HG03432 (cell line): ENCODE measurements around the gene BBLN.
"Not testable (repeated sequence)": the region's sequence is repeated elsewhere in the genome, so short reads cannot be mapped to it uniquely, and the experiment has no call there.

Experiments
- ATAC-seq: cut with Tn5 transposase; IDR thresholded peaks from one replicate; pipeline ENCODE4 v1.9.1; 2021; ENCODE audit warnings: mild to moderate bottlenecking, moderate library complexity; ENCODE audit not compliant: unreplicated experiment

BBLN gene

DNA sequence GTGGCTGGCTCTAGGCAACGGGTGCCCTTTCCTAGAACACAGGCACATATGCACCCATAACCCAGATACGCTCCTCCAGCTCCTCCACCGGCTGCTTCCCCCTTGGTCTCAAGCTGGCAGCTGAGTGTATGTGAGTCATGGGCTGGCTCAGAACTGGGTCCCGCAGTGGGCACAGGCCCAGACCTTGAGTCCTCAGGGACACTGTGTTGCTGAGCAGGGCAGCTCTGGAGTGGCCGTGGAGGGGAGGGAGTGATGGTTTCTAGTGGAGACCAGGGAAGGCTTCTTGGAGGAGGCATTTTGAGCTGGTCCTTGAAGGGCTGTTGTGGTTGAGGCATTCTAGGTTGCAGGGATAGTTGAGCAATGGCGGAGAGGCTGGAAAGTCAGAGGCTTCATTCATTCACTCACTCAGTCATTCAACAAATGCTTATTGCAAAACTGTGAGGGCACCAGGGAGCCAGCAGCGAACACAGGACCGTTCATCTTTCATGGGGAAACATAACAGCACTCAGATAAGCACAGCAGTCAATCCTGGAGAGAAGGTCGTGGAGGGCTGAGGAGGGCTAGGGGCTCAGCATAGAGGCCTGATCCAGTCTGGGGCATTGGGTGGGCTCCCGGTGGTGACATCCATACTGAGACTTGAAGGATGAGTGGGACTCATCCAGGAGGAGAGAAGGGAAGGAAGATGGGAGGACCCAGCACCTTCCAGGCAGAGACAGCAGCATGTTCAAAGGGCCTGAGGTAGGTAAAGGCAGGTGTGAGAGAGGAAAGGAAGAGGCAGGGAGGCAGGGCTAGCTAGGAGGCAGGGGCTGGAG is 2.4 kb downstream of the BBLN start:
- ATAC-seq, result no peak

DNA sequence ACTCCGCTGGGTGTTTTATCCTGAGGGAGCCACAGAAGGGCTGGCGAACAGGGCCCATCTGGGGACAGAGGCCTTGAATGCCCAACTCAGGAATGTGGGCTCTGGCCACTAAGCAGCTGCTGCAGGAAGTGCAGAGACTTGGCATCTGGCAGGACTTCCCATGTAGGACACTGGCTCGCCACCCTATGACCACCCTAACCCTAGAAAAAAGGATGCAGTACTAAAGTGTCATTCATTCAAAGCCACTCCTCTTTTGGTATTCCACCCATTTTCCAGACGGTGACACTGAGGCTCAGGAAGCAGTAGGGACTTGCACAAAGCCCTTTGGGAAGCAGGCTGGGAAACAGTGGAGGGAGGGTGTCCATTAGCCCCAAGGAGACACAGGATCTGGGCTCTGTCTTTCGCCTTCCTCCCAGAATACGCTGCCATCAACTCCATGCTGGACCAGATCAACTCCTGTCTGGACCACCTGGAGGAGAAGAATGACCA is 3.0 kb downstream of the BBLN start:
- no peak for ATAC-seq

DNA sequence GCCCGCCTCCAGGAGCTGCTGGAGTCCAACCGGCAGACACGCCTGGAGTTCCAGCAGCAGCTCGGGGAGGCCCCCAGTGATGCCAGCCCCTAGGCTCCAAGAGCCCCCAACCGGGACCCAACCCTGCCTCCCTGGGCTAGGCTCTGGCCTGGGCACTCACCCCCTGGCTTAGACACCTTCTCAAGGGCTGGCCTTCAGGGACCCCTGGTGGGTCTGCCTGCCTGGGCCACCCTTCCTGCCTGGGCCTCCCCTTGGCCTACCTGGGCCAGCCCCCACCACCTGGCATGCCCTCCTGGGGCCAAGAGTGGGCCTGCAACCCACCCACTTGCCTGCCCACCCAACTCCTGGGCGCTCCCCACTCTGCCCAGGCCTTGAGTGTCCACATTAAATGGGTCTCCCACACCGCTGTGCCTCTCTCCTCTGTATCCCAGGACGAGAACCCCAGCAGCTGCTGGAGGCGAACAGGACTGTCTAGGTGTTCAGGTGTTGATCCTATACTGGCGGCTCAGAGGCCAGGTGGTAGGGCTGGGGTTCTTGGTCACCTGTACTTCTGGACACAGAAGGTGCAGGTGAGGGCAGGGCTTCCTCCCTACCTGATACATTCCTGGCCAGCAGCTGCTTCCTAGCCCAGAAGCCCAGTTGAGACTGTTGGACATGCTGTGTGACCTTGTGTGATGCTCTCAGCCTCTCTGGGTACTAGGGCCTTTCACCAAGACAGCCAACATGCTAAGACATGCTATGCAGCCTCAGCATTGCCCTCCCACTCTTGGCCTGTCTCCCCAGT is 3.6 kb downstream of the BBLN start:
- no peak for ATAC-seq

DNA sequence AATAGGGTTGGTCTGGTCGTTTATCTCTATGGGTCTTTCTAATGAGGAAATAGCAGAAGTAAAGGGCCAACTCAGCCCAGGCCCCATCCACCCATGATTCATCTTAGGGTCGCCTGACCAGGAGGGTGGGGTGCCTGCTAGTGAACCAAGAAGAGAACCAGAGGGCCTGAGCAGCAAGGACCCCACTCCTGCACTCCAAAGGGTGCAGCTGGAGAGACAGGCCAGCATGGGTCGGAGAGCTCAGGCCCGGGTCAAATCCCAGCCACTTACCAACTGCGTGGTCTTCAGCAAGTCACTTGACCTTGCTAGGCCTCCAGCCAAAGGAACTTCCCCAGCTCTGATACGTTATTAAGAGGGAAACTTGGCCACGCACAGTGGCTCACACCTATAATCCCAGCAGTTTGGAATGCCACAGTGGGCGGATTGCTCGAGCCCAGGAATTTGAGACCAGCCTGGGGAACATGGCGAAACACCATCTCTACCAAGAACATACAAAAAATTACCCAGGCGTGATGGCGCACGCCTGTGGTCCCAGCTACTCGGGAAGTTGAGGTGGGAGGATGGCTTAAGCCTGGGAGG is 4.3 kb downstream of the BBLN start:
- ATAC-seq, result no peak

DNA sequence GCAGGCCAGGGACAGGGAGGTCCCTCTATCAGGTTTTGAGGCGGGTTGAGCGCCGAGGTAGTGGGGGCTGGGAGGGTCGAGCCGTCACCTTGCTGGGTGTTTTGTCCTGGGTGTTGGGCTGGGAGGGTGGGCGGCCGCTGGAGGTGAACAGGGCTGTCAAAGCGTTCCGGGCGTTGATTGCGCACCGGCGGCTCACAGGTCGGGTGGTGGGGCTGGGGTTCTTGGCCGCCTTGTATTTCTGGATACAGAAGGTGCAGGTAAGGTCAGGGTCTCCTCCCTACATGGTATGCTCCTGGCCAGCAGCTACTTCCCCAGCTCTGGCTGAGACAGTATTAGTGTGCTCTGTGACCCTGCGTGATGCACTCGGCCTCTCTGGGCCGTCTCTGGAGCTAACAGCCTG is 6.1 kb downstream of the BBLN start:
- no peak for ATAC-seq

DNA sequence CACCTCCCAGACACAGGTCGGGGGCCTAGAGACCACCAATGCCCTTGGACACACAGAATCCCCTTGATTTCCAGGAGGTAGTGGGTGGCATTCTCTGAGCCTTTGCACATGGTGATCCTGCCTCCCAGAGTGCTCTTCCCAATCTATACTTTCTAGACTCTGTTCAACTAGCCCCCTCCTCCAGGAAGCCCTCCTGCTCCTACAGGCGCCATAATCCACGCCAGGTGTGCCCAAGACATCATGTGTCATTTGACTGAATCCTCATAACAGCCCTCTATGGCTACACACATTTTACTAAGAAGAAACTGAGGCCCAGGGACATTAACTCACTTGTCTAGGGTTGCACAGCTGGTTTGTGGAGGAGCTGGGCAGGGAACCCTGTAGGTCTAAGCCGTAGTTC is 7.1 kb downstream of the BBLN start:
- no peak for ATAC-seq

DNA sequence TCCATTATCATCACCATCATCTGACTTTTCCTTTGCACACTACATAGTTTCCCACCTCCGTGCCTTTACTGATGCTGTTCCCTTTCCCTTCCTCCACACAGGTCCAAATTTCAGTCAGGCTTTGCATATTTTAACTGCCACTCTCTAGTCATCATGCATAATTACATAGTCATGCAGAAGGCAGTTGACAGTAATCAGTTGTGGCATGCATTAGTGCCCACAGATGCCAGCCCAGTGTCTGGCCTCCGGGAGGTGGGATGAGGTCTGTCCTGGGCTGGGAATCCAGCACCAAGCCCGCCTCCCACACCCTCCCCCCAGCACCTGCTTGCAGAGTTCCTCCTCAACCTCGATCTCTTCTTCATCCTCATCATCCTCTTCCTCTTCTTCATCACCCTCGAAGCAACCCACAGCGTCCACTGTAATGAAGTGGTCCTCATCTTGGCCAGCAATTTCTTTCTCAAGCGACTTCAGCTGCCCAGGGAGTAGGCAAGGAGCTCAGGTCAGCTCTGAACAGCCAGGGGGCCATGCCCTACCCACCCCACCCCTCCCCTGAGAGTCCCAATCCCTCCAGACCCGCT is 8.8 kb downstream of the BBLN start:
- no peak for ATAC-seq

DNA sequence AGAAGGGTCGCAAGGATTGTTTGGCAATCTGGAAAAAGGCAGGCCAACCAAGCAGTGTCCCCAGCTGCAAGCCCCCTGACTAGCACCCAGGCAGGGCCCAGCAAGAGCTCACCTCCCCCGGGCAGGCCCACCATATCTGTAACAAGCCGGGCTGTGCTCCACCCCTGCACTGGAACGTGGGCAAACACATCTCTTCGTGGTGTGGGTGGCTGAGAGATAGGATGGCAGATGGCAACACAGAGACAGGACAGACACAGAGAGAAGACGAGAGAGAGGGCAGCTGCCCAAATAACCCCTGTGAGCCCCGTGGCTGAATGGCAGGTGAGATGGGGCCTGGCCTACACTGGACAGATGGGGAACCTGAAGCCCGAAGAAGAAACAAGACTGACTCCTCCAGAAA is 9.4 kb downstream of the BBLN start:
- ATAC-seq, result no peak

DNA sequence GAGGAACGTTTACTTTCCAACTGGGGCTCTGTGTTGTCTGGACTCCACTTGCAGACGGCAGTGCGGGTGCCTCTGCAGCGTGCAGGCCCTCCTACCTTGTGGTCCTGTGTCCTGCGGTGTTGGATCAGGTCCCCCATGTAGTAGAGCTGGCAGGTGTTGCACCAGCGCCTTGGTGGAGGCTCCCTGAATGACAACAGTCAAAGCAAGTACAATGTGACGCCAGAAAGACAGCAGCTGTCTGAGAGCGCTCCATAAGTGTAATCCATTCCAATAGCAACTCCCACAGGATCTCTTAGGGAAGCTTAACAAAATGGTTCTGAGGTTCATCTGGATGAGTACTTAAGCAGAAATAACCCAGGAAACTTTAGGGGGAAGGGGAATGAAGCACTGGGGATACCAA is 9.9 kb downstream of the BBLN start:
- ATAC-seq, result no peak

DNA sequence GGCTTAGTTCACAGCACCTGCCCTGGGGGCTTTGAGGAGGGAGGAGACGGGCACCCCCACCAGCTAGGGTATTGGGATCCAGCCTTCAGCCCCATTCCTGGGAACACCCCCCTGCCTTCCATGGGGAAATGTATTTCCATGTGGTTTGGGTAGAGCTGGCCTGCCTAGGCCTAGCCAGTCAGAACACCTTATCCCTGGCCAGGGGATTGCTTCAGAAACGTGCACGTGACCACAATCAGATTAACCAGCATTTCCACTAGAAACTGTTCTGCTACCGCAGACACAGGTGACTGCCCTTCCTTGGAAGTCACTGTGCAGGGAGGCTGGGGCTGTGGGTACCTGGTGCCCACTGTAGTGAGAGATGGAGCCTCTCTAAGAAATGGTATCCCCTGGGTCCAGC is 14.0 kb downstream of the BBLN start:
- no peak for ATAC-seq

DNA sequence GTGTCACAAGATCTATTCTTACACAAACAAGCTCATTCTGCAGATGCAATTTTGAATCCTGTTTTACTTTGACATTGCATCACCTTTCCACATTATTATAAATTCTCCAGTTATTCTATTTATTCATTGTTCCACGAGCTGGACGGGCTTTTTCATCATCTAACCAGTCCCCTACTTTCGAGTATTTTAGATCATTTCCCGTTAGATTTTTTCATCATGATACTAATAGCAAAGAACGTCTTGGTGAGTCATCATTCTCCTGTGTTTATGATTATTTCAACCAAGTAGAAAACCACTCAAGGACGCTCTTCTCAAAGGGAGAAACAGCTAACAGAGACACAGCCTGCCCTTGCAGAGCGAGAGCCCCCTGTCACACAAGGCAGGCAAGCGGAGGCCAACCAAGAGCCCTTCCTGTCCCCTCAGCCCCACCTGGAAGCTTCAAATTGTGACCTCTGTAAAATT is 15.1 kb downstream of the BBLN start:
- ATAC-seq, result no peak

DNA sequence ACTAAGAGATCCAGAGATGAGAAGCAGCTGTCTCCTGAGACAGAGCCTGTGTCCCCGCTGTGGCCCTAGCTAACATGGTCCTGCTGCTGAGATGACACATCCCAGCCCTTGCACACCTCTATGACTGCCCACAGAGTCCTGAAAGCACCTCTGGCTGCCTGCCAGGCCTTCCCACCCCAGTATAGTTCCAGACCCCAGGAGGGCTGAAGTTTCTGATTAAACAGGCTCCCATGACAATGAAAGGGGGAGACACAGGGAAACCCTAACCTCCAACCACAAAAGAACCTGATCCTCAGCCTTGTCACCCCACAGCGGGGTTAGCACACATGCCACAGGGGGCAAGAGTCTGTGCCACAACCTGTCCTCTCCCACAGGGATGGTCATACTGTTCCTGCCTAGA is 15.7 kb downstream of the BBLN start:
- no peak for ATAC-seq

DNA sequence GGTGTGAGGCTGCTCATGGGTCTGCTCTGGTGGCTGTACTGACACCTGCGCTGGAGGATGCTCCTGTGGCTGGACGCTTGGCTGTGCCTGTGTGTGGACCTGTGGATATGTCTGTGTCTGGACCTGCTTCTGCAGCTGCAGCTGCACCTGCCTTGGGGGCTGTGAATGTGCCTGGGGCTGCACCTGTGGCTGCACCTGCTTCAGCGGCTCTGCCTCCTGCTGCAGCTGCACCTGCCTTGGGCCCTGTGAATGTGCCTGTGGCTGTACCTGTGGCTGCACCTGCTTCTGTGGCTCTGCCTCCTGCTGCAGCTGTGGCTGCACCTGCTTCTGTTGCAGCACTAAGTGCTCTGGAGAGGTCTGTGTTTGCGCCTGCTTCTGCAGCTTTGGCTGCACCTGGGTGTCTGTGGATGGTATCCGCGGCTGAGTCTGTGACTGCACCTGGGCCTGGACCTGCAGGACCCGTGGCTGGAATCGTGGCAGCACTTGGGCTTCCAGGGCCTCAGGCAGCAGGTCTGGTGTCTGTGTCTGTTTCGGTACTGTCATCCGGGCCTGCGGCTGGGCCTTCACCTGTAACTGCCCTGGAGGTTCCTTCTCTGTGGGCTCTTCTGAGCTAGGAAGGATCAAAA is 18.9 kb downstream of the BBLN start:
- ATAC-seq, result no peak

DNA sequence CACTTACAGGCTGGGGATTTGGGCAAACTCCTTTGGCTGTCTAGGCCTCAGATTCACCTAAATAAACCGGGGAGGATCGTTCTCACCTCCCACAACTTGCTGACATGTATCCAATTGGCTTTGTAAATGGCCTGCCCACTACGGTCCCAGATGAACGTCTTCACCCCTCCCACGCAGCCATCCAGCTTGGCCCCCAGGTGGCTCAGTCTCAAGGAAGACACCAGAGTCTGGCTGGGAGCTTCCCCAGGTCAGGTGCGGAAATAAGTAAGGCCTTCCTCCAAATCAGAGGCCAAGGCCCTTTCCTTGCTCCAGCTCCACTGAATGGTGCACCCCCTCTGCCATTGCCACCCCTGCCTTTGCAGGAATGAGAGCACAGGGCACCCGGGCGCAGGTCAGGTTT is 19.9 kb downstream of the BBLN start:
- no peak for ATAC-seq

DNA sequence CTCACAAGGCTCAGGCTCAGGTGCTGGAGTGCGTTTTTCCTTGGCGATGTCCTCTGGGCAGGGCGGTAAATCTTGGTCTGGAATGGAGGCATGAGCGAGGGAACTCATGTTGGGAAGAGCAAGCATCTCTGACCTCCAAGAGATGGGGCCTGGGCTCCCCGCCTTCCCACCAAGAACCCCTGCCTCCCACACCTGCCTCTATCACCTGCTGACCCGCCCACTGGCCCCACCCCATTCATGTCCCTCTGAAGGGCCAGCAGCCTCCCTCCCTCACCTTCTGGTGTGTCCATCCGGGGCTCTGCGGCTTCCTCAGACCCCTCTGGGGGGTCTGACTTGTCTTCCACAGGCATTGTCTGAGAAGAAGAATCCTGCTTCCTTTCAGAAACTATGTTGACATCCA is 20.4 kb downstream of the BBLN start:
- ATAC-seq, result no peak

DNA sequence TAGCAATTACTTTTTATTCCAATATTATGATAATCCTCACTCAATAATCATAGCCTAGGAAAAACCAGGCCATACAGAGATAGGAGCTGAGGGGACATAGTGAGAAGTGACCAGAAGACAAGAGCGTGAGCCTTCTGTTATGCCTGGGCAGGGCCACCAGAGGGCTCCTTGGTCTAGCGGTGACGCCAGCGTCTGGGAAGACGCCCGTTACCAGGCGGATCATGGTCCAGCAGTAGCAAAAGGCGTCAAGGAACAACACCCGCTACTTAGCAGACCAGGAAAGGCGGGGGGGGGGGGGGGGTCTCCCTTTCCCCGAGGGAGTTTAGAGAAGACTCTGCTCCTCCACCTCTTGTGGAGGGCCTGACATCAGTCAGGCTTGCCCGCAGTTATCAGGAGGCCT is 21.4 kb downstream of the BBLN start:
- not testable (repeated sequence) for ATAC-seq

DNA sequence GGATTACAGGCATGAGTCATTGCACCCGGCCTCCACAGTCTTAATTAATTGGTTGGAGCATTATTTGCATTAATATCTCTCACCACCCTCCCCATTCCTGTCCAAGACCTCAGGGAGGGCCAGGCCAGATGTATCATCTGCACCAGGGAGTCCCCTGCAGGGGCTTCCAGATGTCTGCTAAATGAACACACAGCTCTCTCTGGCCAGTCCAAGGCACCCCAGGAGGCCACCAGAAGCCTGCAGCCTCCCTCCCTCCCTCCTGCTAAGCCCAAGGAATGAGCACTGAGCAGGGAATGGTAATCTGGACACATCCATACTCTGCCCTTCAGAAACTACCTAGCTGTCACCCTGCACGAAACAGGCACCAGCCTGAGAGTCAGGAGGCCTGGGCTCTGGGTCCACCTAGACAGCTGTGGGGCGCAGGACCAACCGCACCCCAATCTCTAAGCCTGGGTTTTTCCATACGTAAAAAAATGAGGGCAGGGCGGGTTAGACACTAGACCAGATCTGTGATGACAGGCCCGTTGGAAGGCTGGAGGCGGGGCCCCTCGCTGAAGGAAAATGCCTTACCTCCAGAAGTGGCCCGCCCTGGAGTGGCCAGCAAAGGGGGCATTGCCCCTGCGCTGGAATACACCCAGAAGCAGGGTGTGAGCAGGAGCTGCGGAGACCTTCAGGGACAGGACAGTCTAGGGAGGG is 23.0 kb downstream of the BBLN start:
- no peak for ATAC-seq

DNA sequence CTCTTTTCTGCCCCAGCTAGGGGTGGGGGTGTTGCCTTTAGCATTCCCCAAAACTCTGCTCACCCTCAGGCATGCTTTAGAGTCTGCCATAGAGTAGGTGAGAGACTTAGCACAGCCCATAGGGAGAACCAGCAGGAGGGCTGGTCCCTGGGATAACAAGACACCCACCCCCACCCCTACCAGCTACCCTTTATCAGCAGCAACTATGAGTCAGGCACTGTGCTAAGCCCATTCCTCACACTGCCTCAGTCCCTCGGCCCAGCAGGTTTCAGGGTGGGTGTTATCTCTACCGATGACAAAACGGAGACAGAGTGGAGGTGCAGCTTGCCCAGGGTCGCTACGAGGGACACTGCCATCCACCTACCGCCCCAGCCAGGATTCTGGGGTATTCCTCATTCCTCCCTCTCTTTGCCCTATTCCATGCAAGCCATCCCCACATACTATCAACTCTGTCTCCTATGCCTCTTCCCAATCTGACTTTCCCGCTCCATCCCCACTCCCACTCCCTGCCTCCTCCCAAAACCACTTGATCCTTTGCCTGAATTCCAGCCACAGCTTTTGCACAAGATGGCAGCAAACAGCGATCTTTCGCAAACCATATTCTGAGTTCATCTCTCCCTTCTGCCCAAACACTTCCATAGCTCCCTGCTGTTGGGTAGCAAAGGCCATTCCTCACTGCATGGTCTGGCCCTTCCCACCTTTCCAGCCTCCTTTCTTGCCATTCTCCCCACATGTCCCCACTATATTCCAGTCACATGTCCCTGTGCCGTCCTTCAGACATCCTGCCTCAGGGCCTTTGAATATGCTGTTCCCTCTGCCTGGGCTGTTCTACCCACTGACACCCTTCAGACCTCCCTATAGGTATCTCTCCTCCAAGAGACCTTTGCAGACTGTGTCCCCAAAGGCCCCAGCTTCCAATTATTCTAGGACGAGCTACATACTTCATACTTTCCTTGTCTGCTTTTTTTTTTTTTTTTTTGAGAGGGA is 26.2 kb downstream of the BBLN start:
- ATAC-seq, result no peak

DNA sequence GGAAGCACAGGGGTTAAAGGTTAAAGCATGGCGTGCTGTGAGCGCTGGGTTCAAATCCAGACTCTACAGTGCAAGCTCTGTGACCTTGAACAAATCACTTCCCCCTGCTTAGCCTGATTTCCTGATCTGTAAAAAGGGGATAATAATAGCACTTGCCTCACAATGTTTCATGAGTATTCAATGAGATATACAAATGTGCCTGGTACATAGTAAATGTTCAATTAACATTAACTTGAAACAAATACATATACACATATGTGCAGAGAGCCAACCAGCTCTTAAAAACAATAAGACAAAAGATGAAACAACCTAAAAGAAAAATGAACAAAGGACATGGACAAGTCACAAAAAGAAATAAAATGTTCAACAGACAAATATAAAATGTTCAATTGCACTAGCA is 27.3 kb downstream of the BBLN start:
- no peak for ATAC-seq
